OCI-M2 (cell line): ENCODE data around the gene DENND4A.
"Not testable (repeated sequence)": the region's sequence is repeated elsewhere in the genome, so short reads cannot be mapped to it uniquely, and the experiment has no call there.

Experiments
- DNase-seq: peaks from one replicate; lab custom pipeline; 2025; ENCODE audit not compliant: unreplicated experiment; lab: John Stamatoyannopoulos, UW

DENND4A gene

GRCh38 chr15:65789759-65790425, 2.2 kb downstream of the DENND4A start:
- no peak for DNase-seq

- DNase-seq, result no peak
These were observed 3.0 kb downstream of the DENND4A start for GRCh38 chr15:65789105-65789504.

GRCh38 chr15:65787260-65787659, 4.8 kb downstream of the DENND4A start:
- DNase-seq, result no peak

GRCh38 chr15:65785151-65785550, 6.9 kb downstream of the DENND4A start:
- DNase-seq, result no peak

- no peak for DNase-seq
These were observed 8.2 kb downstream of the DENND4A start for GRCh38 chr15:65783872-65784271.

GRCh38 chr15:65782096-65782495, 10.0 kb downstream of the DENND4A start:
- no peak for DNase-seq

GRCh38 chr15:65778701-65779100, 13.4 kb downstream of the DENND4A start:
- DNase-seq, result not testable (repeated sequence)

- no peak for DNase-seq
These were observed 13.8 kb downstream of the DENND4A start for GRCh38 chr15:65778269-65778668.

- no peak for DNase-seq
These were observed 14.2 kb downstream of the DENND4A start for GRCh38 chr15:65777843-65778242.

- DNase-seq, result no peak
These were observed 15.0 kb downstream of the DENND4A start for GRCh38 chr15:65777053-65777452.

- DNase-seq, result no peak
These were observed 18.5 kb downstream of the DENND4A start for GRCh38 chr15:65773386-65774111.

- no peak for DNase-seq
These were observed 19.2 kb downstream of the DENND4A start for GRCh38 chr15:65772930-65773329.

GRCh38 chr15:65771870-65772269, 20.2 kb downstream of the DENND4A start:
- DNase-seq, result no peak

GRCh38 chr15:65769482-65769881, 22.6 kb downstream of the DENND4A start:
- no peak for DNase-seq

- no peak for DNase-seq
These were observed 24.2 kb downstream of the DENND4A start for GRCh38 chr15:65767895-65768294.

GRCh38 chr15:65767264-65767595, 24.9 kb downstream of the DENND4A start:
- no peak for DNase-seq

- DNase-seq, result no peak
These were observed 25.4 kb downstream of the DENND4A start for GRCh38 chr15:65766422-65767263.

GRCh38 chr15:65765106-65765505, 27.0 kb downstream of the DENND4A start:
- no peak for DNase-seq

- no peak for DNase-seq
These were observed 28.9 kb downstream of the DENND4A start for GRCh38 chr15:65762914-65763787.

GRCh38 chr15:65762399-65762798, 29.7 kb downstream of the DENND4A start:
- DNase-seq, result no peak
